ENCODE measurements around the gene TBX5.

DNA sequence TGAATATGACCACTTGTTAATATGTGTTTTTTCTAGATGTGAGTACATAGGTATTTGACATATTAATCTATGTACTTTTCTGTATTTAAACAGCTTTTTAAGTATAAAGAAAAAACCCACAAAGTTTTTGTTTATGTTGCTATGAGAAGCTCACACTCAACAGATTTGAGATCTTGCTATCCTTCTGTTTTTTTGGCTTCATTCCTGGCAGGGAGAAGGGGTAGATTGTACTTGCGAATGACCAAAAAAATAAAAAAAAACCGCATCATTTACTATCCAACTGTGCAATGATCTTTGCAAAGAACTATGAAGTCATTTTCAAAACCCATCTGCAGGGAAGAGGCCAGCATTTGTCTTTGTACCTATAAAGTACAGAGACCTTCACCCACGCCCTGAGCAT, 28.4 kb upstream of the TBX5 start:
- TF ChIP-seq EZH2 (IDR thresholded peaks at IDR 0.05) (no peak), POLR2AphosphoS5 (IDR thresholded peaks at IDR 0.05; ENCODE audit: borderline replicate concordance, low read depth, low read length) (no peak), FOXP2 (optimal IDR thresholded peaks at IDR 0.05; ENCODE audit: control extremely low read depth, extremely low read length, insufficient read depth) (no peak)
